DND-41 (cell line): Measurements from ENCODE around the gene PGAM2.

Experiments
- CTCF ChIP-seq: IDR thresholded peaks from 2 replicates; pipeline ENCODE4 v1.5.1; 2012; ENCODE audit warnings: borderline replicate concordance, low read length, moderate library complexity, mild to moderate bottlenecking; ENCODE audit not compliant: poor library complexity, severe bottlenecking; ENCODE audit errors: extremely low read depth
- EZH2 ChIP-seq: IDR thresholded peaks from 3 replicates; pipeline ENCODE4 v1.6.1; 2012; ENCODE audit warnings: borderline replicate concordance, low read depth, mild to moderate bottlenecking, moderate library complexity, low read length, inconsistent platforms; ENCODE audit not compliant: severe bottlenecking

GRCh38 chr7:44052771-44053365, 12.5 kb downstream of the PGAM2 start:
- TF ChIP-seq CTCF = peak; percentile 5
- TF ChIP-seq EZH2 = no peak
